HUES6 (cell line): Measurements from ENCODE around the gene ADCK1.
"Not testable (repeated sequence)": the region's sequence is repeated elsewhere in the genome, so short reads cannot be mapped to it uniquely, and the experiment has no call there.

Experiments
- H3K27ac ChIP-seq: 2 replicates; pipeline ENCODE4 v1.7.0; 2013; ENCODE audit warnings: low read depth, mild to moderate bottlenecking, low read length, inconsistent platforms
- H3K27me3 ChIP-seq: 2 replicates; pipeline ENCODE4 v1.6.1; 2013; ENCODE audit warnings: low read length; ENCODE audit not compliant: control insufficient read depth, insufficient read depth
- H3K36me3 ChIP-seq: 2 replicates; pipeline ENCODE4 v1.6.1; 2013; ENCODE audit warnings: low read length; ENCODE audit not compliant: control insufficient read depth, insufficient read depth
- H3K4me1 ChIP-seq: 2 replicates; pipeline ENCODE4 v1.6.1; 2013; ENCODE audit warnings: low read length; ENCODE audit not compliant: control insufficient read depth, insufficient read depth
- H3K4me3 ChIP-seq: 2 replicates; pipeline ENCODE4 v1.5.1; 2013; ENCODE audit warnings: low read depth, low read length
- H3K9ac ChIP-seq: one replicate; pipeline ENCODE4 v1.6.1; 2013; ENCODE audit warnings: mild to moderate bottlenecking, low read length
- H3K9me3 ChIP-seq: 2 replicates; pipeline ENCODE4 v1.6.1; 2013; ENCODE audit warnings: low read depth, low read length; ENCODE audit not compliant: control insufficient read depth, insufficient read depth

Gene ADCK1

GRCh38 chr14:77812682-77813081 is 12.8 kb downstream of the ADCK1 start:
- not testable (repeated sequence) for H3K27me3 ChIP-seq, H3K27ac ChIP-seq, H3K9ac ChIP-seq, H3K4me1 ChIP-seq, H3K36me3 ChIP-seq, H3K9me3 ChIP-seq, H3K4me3 ChIP-seq

DNA sequence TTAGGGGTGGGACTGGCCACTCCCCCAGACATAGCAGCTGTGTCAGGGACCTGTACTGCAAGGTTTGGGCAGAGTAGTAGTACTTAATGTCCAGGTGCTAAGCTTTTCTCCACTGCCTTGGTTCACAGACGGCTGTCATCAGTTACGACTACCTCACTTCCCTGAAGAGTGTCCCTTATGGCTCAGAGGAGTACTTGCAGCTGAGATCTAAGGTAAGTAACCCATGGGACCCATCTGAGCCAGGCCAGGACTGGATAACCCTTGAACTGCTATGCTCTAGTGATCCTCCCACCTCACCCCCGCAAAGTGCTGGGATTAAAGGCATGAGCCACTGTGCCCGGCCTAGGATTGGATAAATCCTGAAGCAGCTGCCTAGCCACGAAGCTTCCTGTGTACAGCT is 22.4 kb downstream of the ADCK1 start:
- Histone ChIP-seq H3K4me1 (no peaks in the 10 kb centered on the region), H3K27ac (no peak overlapping the region), H3K9ac (no peak overlapping the region), H3K36me3 (peaks cover 23% of the 10 kb centered on the region), H3K9me3 (no peaks in the 10 kb centered on the region), H3K27me3 (no peaks in the 10 kb centered on the region), H3K4me3 (no peak overlapping the region)

- Histone ChIP-seq H3K9me3 (no peaks in the 10 kb centered on the region), H3K36me3 (peaks cover 23% of the 10 kb centered on the region), H3K27ac (no peak overlapping the region), H3K4me3 (no peak overlapping the region), H3K4me1 (no peaks in the 10 kb centered on the region), H3K9ac (no peak overlapping the region), H3K27me3 (no peaks in the 10 kb centered on the region)
Measured at GRCh38 chr14:77822741-77823140, 22.8 kb downstream of the ADCK1 start.

GRCh38 chr14:77823378-77823777 is 23.5 kb downstream of the ADCK1 start:
- Histone ChIP-seq H3K36me3 (peaks cover 23% of the 10 kb centered on the region), H3K27ac (no peak overlapping the region), H3K4me3 (no peak overlapping the region), H3K4me1 (no peaks in the 10 kb centered on the region), H3K9me3 (no peaks in the 10 kb centered on the region), H3K27me3 (no peaks in the 10 kb centered on the region), H3K9ac (no peak overlapping the region)

DNA sequence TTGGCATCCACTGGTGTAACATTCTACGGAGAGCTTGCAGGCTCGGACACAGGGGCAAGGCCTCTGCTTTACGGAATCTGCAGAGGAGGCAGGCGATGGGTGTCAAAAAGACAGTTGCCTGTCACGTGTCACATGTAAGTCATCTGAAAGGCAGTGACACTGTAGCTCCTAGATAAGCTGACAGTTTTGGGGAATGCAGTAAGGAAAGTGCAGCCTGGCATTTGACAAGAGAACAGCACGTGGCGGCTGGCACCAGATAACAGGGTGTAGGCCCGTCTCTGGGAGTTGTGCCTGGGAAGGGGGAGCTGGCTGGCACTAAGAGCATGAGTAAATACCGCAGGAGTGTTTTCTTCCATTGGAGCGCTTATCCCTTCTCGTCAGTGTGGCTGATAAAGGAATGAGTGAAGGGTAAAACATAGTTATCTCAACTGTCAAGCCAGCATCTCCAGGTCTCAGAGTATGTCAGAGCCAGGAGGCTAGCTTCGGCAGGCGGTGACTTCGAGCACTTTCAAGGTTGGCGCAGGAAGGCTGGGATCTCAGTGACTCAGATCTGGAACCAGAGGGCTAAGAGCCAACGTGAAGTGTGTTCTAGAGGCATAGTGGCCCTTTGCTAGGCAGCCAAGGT is 26.1 kb downstream of the ADCK1 start:
- Histone ChIP-seq H3K27me3 (no peaks in the 10 kb centered on the region), H3K4me3 (no peak overlapping the region), H3K27ac (no peak overlapping the region), H3K36me3 (peaks cover 12% of the 10 kb centered on the region; the same call in 1 of the 2 replicates), H3K4me1 (no peaks in the 10 kb centered on the region), H3K9ac (no peak overlapping the region), H3K9me3 (no peaks in the 10 kb centered on the region)

- H3K4me3 ChIP-seq = no peak overlapping the region
- no peak overlapping the region for H3K27ac ChIP-seq
- no peak overlapping the region for H3K9ac ChIP-seq
- no peaks in the 10 kb centered on the region for H3K9me3 ChIP-seq
- no peaks in the 10 kb centered on the region for H3K27me3 ChIP-seq
- peaks cover 5% of the 10 kb centered on the region; the same call in 1 of the 2 replicates for H3K36me3 ChIP-seq
- no peaks in the 10 kb centered on the region for H3K4me1 ChIP-seq
Measured at GRCh38 chr14:77830692-77831091, 30.8 kb downstream of the ADCK1 start.

DNA sequence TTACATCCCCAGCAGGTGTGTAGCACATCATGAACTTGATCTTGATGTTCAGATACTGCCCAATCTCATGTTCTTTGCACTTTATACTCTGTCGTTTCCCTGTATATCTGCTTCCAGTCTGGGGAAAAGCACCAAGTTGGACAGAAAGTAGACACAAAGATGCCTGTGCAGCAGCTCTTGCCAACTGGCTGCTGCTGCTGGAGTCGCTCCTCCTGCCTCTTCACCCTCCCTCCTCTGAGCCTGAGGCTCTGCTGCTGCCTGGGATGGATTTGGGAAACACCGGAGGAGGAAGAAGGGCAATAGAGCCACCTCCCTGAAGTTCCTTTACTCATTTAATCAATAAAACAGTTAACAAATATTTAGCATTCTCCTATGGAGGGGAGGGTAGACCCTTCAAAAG is 32.4 kb downstream of the ADCK1 start:
- no peaks in the 10 kb centered on the region for H3K4me1 ChIP-seq
- no peaks in the 10 kb centered on the region; the same call in 1 of the 2 replicates for H3K36me3 ChIP-seq
- H3K4me3 ChIP-seq = no peak overlapping the region
- H3K27me3 ChIP-seq = no peaks in the 10 kb centered on the region
- no peak overlapping the region for H3K9ac ChIP-seq
- no peak overlapping the region for H3K27ac ChIP-seq
- no peaks in the 10 kb centered on the region for H3K9me3 ChIP-seq

DNA sequence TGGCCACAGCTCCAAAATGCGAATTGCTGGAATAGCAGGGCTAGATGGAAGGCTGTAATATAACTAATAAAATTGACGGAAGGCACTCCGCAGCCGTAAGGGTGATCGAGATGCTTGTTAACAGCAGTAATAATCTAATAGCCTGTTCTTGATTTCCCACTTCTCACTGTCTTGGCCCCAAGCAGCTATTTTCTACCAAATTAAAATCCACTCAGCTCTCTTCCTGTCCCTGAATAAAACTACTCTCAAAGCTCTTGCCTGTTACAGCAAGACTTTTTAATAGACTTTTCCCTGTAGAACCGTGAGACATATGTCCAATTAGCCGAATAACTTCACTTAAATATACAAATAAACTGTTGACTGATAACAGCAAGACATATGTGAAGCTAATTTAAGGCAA is 38.0 kb downstream of the ADCK1 start:
- no peaks in the 10 kb centered on the region; the same call in 1 of the 2 replicates for H3K36me3 ChIP-seq
- H3K4me1 ChIP-seq = no peaks in the 10 kb centered on the region
- H3K9ac ChIP-seq = no peak overlapping the region
- H3K27ac ChIP-seq = no peak overlapping the region
- H3K9me3 ChIP-seq = no peaks in the 10 kb centered on the region
- no peak overlapping the region for H3K4me3 ChIP-seq
- no peaks in the 10 kb centered on the region for H3K27me3 ChIP-seq

- Histone ChIP-seq H3K27ac (no peak overlapping the region), H3K27me3 (no peaks in the 10 kb centered on the region), H3K9ac (no peak overlapping the region)
Measured at GRCh38 chr14:77838831-77839511, 39.1 kb downstream of the ADCK1 start.

DNA sequence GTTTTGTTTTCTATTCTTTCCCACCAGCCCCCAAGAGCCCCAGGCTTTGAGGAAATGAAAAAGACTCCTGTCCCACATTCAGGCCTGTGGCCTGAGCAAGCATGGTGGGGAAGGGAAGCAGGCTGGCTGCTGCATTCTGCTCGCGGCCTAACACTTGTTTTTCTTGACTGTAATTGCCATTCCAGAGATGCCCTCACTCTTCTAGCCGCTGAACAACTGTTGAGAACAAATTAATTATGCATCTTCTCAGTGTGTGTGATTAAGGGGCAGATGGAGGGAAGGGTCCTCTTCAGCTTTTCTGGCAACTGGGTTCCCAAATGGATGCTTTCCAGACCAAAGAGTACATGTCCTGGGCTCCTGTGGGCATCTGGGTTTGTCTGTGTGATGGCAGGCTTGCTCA is 43.3 kb downstream of the ADCK1 start:
- Histone ChIP-seq H3K4me1 (no peaks in the 10 kb centered on the region), H3K36me3 (no peaks in the 10 kb centered on the region), H3K9me3 (no peaks in the 10 kb centered on the region), H3K9ac (no peak overlapping the region), H3K4me3 (no peak overlapping the region), H3K27ac (no peak overlapping the region), H3K27me3 (no peaks in the 10 kb centered on the region)

More at GRCh38 chr14:77838831-77839511, 39.1 kb downstream of the ADCK1 start:
- Histone ChIP-seq H3K4me1 (no peaks in the 10 kb centered on the region), H3K36me3 (no peaks in the 10 kb centered on the region; the same call in 1 of the 2 replicates), H3K9me3 (no peaks in the 10 kb centered on the region), H3K4me3 (no peak overlapping the region)

GRCh38 chr14:77843651-77844050 is 43.7 kb downstream of the ADCK1 start:
- no peak overlapping the region for H3K9ac ChIP-seq
- no peaks in the 10 kb centered on the region for H3K27me3 ChIP-seq
- no peaks in the 10 kb centered on the region for H3K4me1 ChIP-seq
- no peak overlapping the region for H3K27ac ChIP-seq
- no peak overlapping the region for H3K4me3 ChIP-seq
- no peaks in the 10 kb centered on the region for H3K9me3 ChIP-seq
- H3K36me3 ChIP-seq = no peaks in the 10 kb centered on the region
